WERI-Rb-1 (cell line): ENCODE results near the gene GIMAP1.
"Not testable (repeated sequence)": the region's sequence is repeated elsewhere in the genome, so short reads cannot be mapped to it uniquely, and the experiment has no call there.

Source experiments
- DNase-seq: peaks from one replicate; pipeline ENCODE4 v3.0.0-alpha.2; 2020
- H3K27ac ChIP-seq: fragments of 250-450 bp; sonication (Bioruptor Pico); 2 replicates; pipeline ENCODE4 v1.5.1; 2020; ENCODE audit warnings: mild to moderate bottlenecking, moderate library complexity
- H3K27me3 ChIP-seq: fragments of 250-450 bp; sonication (Bioruptor Pico); 2 replicates; pipeline ENCODE4 v1.5.1; 2021; ENCODE audit warnings: mild to moderate bottlenecking, low read depth, moderate library complexity; ENCODE audit not compliant: insufficient read depth, severe bottlenecking
- H3K36me3 ChIP-seq: fragments of 250-450 bp; sonication (Bioruptor Pico); 2 replicates; pipeline ENCODE4 v1.5.1; 2020; ENCODE audit warnings: mild to moderate bottlenecking, moderate library complexity
- H3K4me3 ChIP-seq: 2 replicates; pipeline ENCODE4 v1.5.1; 2011; ENCODE audit warnings: low read depth, mild to moderate bottlenecking, control low read depth, low read length
- H3K9me3 ChIP-seq: fragments of 250-450 bp; sonication (Bioruptor Pico); 2 replicates; pipeline ENCODE4 v1.5.1; 2021; ENCODE audit warnings: mild to moderate bottlenecking, moderate library complexity; ENCODE audit not compliant: severe bottlenecking
- CTCF ChIP-seq: IDR thresholded peaks from 2 replicates; pipeline ENCODE4 v1.5.1; 2011; ENCODE audit warnings: low read depth, mild to moderate bottlenecking, control low read depth, inconsistent platforms, low read length

Gene GIMAP1

GRCh38 chr7:150716368-150716767 lies at the start of gene GIMAP1:
TSS of gene GIMAP1 (plus strand) at chr7:150716613. CDS start at chr7:150719048, 2,435 bp downstream.
- H3K4me3 ChIP-seq: no peak within 1 kb of the TSS
- H3K27ac ChIP-seq: no peak within 1 kb of the TSS
- H3K9me3 ChIP-seq: peaks cover 4% of the 10 kb centered on the region
- no peaks in the 10 kb centered on the region for H3K27me3 ChIP-seq
- DNase-seq: no peak
- TF ChIP-seq CTCF: no peak
- H3K36me3 ChIP-seq: no peaks in the 10 kb centered on the region

GRCh38 chr7:150668472-150668911 lies 47.9 kb upstream of the GIMAP1 start:
- Histone ChIP-seq H3K4me3 (no peak overlapping the region), H3K36me3 (no peaks in the 10 kb centered on the region), H3K27ac (no peak overlapping the region), H3K27me3 (no peaks in the 10 kb centered on the region), H3K9me3 (no peaks in the 10 kb centered on the region)
- DNase-seq: no peak
- TF ChIP-seq CTCF: no peak

GRCh38 chr7:150668977-150669376 lies 47.4 kb upstream of the GIMAP1 start:
- Histone ChIP-seq H3K9me3 (no peaks in the 10 kb centered on the region), H3K4me3 (no peak overlapping the region), H3K27me3 (no peaks in the 10 kb centered on the region), H3K36me3 (no peaks in the 10 kb centered on the region), H3K27ac (no peak overlapping the region)
- no peak for DNase-seq
- TF ChIP-seq CTCF: no peak

- DNase-seq: not testable (repeated sequence)
Observed at GRCh38 chr7:150671798-150672585, 44.4 kb upstream of the GIMAP1 start.

GRCh38 chr7:150675714-150676113 lies 40.7 kb upstream of the GIMAP1 start:
- H3K27ac ChIP-seq: no peak overlapping the region
- H3K27me3 ChIP-seq: no peaks in the 10 kb centered on the region
- no peak overlapping the region for H3K4me3 ChIP-seq
- DNase-seq: no peak
- no peak for TF ChIP-seq CTCF
- peaks cover 4% of the 10 kb centered on the region for H3K9me3 ChIP-seq
- no peaks in the 10 kb centered on the region for H3K36me3 ChIP-seq

More at GRCh38 chr7:150671798-150672585, 44.4 kb upstream of the GIMAP1 start:
- H3K27me3 ChIP-seq, H3K4me3 ChIP-seq, H3K27ac ChIP-seq, H3K9me3 ChIP-seq, H3K36me3 ChIP-seq: not testable (repeated sequence)

- not testable (repeated sequence) for H3K27me3 ChIP-seq, DNase-seq, H3K9me3 ChIP-seq, H3K27ac ChIP-seq, H3K4me3 ChIP-seq, H3K36me3 ChIP-seq
Observed at GRCh38 chr7:150676276-150676675, 40.1 kb upstream of the GIMAP1 start.

- not testable (repeated sequence) for H3K9me3 ChIP-seq, H3K4me3 ChIP-seq, H3K36me3 ChIP-seq, H3K27ac ChIP-seq, H3K27me3 ChIP-seq, DNase-seq
Observed at GRCh38 chr7:150676854-150677253, 39.6 kb upstream of the GIMAP1 start.

- not testable (repeated sequence) for H3K27me3 ChIP-seq, H3K4me3 ChIP-seq, H3K9me3 ChIP-seq, DNase-seq, H3K27ac ChIP-seq, H3K36me3 ChIP-seq
Observed at GRCh38 chr7:150678601-150679000, 37.8 kb upstream of the GIMAP1 start.

- H3K36me3 ChIP-seq, H3K27ac ChIP-seq, H3K4me3 ChIP-seq, DNase-seq, H3K27me3 ChIP-seq, H3K9me3 ChIP-seq: not testable (repeated sequence)
Observed at GRCh38 chr7:150680364-150680763, 36.0 kb upstream of the GIMAP1 start.
